ENCODE data around the gene MTR.

The MTR gene

DNA sequence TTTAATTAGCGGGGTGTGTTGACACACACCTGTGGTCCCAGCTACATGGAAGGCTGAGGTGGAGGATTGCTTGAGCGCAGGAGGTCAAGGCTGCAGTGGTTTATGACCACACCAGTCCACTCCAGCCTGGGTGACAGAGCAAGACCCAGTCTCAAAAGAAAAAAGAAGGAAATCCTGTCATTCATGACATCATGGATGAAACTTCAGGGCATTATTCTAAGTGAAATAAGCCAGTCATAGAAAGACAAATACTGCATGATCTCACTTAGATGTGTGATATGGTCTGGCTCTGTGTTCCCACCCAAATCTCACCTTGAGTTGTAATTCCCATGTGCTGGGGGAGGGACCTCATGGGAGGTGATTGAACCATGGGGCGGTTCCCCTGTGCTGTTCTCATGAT, 126.5 kb downstream of the MTR start:
- Histone ChIP-seq H3K27me3 (ENCODE audit: insufficient read depth, low read depth) (no peaks in the 10 kb centered on the region), H3K9ac (no peak overlapping the region), H3K4me2 (no peak overlapping the region), H3K27ac (no peak overlapping the region), H3K4me1 (ENCODE audit: low read depth, poor library complexity, severe bottlenecking) (no peaks in the 10 kb centered on the region), H3K36me3 (ENCODE audit: insufficient read depth) (no peaks in the 10 kb centered on the region), H3K4me3 (IDR thresholded peaks at IDR 0.05; ENCODE audit: insufficient read depth, low read depth, low read length) (no peak overlapping the region), H3K79me2 (ENCODE audit: insufficient read depth, low read depth) (no peaks in the 10 kb centered on the region), H2AFZ (ENCODE audit: low read depth) (no peak overlapping the region), H4K20me1 (ENCODE audit: insufficient read depth) (no peaks in the 10 kb centered on the region)
- TF ChIP-seq, protein P1, sequence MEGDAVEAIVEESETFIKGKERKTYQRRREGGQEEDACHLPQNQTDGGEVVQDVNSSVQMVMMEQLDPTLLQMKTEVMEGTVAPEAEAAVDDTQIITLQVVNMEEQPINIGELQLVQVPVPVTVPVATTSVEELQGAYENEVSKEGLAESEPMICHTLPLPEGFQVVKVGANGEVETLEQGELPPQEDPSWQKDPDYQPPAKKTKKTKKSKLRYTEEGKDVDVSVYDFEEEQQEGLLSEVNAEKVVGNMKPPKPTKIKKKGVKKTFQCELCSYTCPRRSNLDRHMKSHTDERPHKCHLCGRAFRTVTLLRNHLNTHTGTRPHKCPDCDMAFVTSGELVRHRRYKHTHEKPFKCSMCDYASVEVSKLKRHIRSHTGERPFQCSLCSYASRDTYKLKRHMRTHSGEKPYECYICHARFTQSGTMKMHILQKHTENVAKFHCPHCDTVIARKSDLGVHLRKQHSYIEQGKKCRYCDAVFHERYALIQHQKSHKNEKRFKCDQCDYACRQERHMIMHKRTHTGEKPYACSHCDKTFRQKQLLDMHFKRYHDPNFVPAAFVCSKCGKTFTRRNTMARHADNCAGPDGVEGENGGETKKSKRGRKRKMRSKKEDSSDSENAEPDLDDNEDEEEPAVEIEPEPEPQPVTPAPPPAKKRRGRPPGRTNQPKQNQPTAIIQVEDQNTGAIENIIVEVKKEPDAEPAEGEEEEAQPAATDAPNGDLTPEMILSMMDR (conservative IDR thresholded peaks at IDR 0.05; ENCODE audit: low read depth, low read length), result no peak

DNA sequence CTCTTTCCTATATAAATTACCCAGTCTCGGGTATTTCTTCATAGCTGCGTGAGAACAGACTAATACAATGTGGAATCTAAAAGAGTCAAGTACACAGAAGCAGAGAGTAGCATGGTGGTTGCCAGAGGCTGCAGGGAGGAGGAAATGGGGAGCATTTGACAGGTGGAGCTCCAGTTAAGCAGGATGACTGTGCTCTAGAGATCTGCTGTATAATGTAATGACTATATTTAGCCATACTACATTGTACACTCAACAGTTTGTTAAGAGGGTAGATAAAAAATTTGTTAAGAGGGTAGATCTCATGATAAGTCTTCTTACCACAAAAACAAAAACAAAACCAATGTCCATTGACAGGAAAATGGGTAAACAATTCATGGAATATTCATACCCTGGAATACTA, 127.1 kb downstream of the MTR start:
- no peaks in the 10 kb centered on the region for H3K79me2 ChIP-seq (ENCODE audit: insufficient read depth, low read depth)
- no peak overlapping the region for H2AFZ ChIP-seq (ENCODE audit: low read depth)
- H3K4me2 ChIP-seq, result no peak overlapping the region
- no peaks in the 10 kb centered on the region for H3K27me3 ChIP-seq (ENCODE audit: insufficient read depth, low read depth)
- H3K9ac ChIP-seq, result no peak overlapping the region
- no peaks in the 10 kb centered on the region for H4K20me1 ChIP-seq (ENCODE audit: insufficient read depth)
- TF ChIP-seq, protein P1 (conservative IDR thresholded peaks at IDR 0.05; ENCODE audit: low read depth, low read length), result no peak
- H3K4me1 ChIP-seq (ENCODE audit: low read depth, poor library complexity, severe bottlenecking), result no peaks in the 10 kb centered on the region
- no peaks in the 10 kb centered on the region for H3K36me3 ChIP-seq (ENCODE audit: insufficient read depth)
- no peak overlapping the region for H3K27ac ChIP-seq
- H3K4me3 ChIP-seq (IDR thresholded peaks at IDR 0.05; ENCODE audit: insufficient read depth, low read depth, low read length), result no peak overlapping the region

DNA sequence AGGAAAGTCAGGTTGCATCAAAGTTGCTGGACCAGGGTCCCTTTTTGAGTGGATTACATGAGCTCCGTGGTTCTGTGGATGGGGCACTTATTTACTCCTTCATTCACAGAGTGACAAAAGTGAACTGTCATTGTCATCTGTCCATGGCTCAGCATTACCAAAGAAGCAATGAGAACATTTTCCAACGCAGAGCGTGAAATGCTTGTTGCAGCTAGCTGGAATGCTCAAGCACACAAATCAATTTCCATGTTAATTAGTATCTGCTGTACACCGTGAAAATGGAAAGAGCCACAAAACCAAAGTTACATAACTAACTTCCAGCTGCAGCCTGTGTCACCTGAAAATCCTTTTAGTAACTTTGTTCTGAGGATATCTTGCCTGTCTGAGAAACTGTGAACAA, 130.3 kb downstream of the MTR start:
- no peaks in the 10 kb centered on the region for H4K20me1 ChIP-seq (ENCODE audit: insufficient read depth)
- H3K9ac ChIP-seq, result no peak overlapping the region
- TF ChIP-seq, protein P1 (conservative IDR thresholded peaks at IDR 0.05; ENCODE audit: low read depth, low read length), result no peak
- no peak overlapping the region for H2AFZ ChIP-seq (ENCODE audit: low read depth)
- H3K79me2 ChIP-seq (ENCODE audit: insufficient read depth, low read depth), result no peaks in the 10 kb centered on the region
- no peaks in the 10 kb centered on the region for H3K36me3 ChIP-seq (ENCODE audit: insufficient read depth)
- H3K4me3 ChIP-seq (IDR thresholded peaks at IDR 0.05; ENCODE audit: insufficient read depth, low read depth, low read length), result no peak overlapping the region
- no peaks in the 10 kb centered on the region for H3K27me3 ChIP-seq (ENCODE audit: insufficient read depth, low read depth)
- no peak overlapping the region for H3K4me2 ChIP-seq
- no peaks in the 10 kb centered on the region for H3K4me1 ChIP-seq (ENCODE audit: low read depth, poor library complexity, severe bottlenecking)
- H3K27ac ChIP-seq, result no peak overlapping the region

DNA sequence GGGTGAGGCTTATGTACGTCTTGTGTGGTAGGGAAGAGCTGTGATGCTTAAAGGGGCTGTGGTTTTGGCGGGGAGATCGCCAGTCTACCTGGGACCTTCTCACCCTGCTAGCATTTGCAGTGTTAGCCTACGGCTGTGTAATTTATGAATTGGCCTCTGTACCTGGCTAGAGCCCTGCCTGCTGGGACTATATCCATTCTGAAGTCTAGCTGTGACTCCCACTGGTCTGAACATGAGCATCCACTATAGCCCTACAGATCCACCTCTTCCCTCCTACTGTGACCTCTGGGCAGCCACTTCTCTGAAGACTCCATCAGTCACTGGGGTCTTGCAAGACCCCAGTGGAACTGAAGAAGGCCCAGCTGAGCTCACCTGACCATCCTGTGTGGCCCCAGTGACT, 135.4 kb downstream of the MTR start:
- H3K27me3 ChIP-seq (ENCODE audit: insufficient read depth, low read depth), result no peaks in the 10 kb centered on the region

More for the DNA sequence above, 135.4 kb downstream of the MTR start:
- no peaks in the 10 kb centered on the region for H3K79me2 ChIP-seq (ENCODE audit: insufficient read depth, low read depth)
- no peak overlapping the region for H3K4me2 ChIP-seq
- H3K36me3 ChIP-seq (ENCODE audit: insufficient read depth), result no peaks in the 10 kb centered on the region
- no peak overlapping the region for H3K27ac ChIP-seq
- no peak overlapping the region for H3K9ac ChIP-seq
- no peaks in the 10 kb centered on the region for H4K20me1 ChIP-seq (ENCODE audit: insufficient read depth)
- no peaks in the 10 kb centered on the region for H3K4me1 ChIP-seq (ENCODE audit: low read depth, poor library complexity, severe bottlenecking)
- H2AFZ ChIP-seq (ENCODE audit: low read depth), result no peak overlapping the region
- H3K4me3 ChIP-seq (IDR thresholded peaks at IDR 0.05; ENCODE audit: insufficient read depth, low read depth, low read length), result no peak overlapping the region
- TF ChIP-seq, protein P1 (conservative IDR thresholded peaks at IDR 0.05; ENCODE audit: low read depth, low read length), result no peak
